GM12878 (cell line): ENCODE measurements around the gene TMEM17. TPM values are rescaled to one million over a fixed set of nuclear protein-coding genes. Genes with fewer than 3 reads are reported as not detected.

Source experiments
- ATAC-seq: fragments of 200-7000 bp; cut with Tn5 transposase; 3 replicates; pipeline ENCODE4 v1.9.1; 2020; ENCODE audit warnings: mild to moderate bottlenecking, moderate library complexity
- BruUV-seq: library from RNA; stranded (reverse); fragments of 400-500 nt; replicated peaks from 2 replicates; lab custom pipeline; 2021; lab: Mats Ljungman, UMichigan
- CTCF ChIA-PET: fragments of 300-600 bp; sonication (Branson Sonifier 250); formaldehyde crosslinking; extraction: SDS; loops from one replicate; lab custom pipeline; 2021; ENCODE audit warnings: inconsistent platforms; lab: Yijun Ruan, JAX
- POLR2A ChIA-PET: fragments of 350-600 bp; formaldehyde crosslinking; extraction: SDS; loops from one replicate; lab custom pipeline; 2021; ENCODE audit warnings: inconsistent platforms; lab: Charles Lee
- RAD21 ChIA-PET: fragments of 300-600 bp; sonication (Branson Sonifier 250); formaldehyde crosslinking; loops from one replicate; lab custom pipeline; 2023; ENCODE audit warnings: antibody characterized with exemption; ENCODE audit not compliant: unreplicated experiment; lab: Charles Lee
- SMC1A ChIA-PET: fragments of 300-600 bp; sonication (Branson Sonifier 250); formaldehyde crosslinking; loops from one replicate; lab custom pipeline; 2023; ENCODE audit not compliant: unreplicated experiment, uncharacterized antibody; lab: Charles Lee
- DNase-seq: peaks from one replicate; pipeline ENCODE4 v3.0.0-alpha.2; 2011; ENCODE audit warnings: low read depth, low spot score
- FAIRE-seq: peaks from 3 replicates; lab custom pipeline; 2011; peaks lifted over from hg19 to GRCh38; lab: Jason Lieb, UNC
- H2AFZ ChIP-seq: 2 replicates; pipeline ENCODE4 v1.6.0; 2011; ENCODE audit warnings: low read depth, low read length, control low read depth; ENCODE audit not compliant: control insufficient read depth
- H3K27ac ChIP-seq: 2 replicates; pipeline ENCODE4 v1.5.1; 2011; ENCODE audit warnings: control low read depth; ENCODE audit not compliant: control insufficient read depth, insufficient read depth
- H3K27me3 ChIP-seq, 2 experiments: replicated peaks in 1 of 2; 2 replicates each; pipeline versions ENCODE4 v1.6.0 to v1.6.1; 2011; ENCODE audit warnings: low read length in 1 of 2; ENCODE audit not compliant: control insufficient read depth in 2 of 2, insufficient read depth in 2 of 2
- H3K36me3 ChIP-seq, 2 experiments: 2 replicates each; pipeline ENCODE4 v1.5.1; 2011; ENCODE audit warnings: low read length in 1 of 2; ENCODE audit not compliant: control insufficient read depth in 2 of 2, insufficient read depth in 2 of 2
- H3K4me1 ChIP-seq: 2 replicates; pipeline ENCODE4 v1.6.1; 2011; ENCODE audit warnings: mild to moderate bottlenecking, low read length, moderate library complexity, mixed read lengths; ENCODE audit not compliant: control insufficient read depth, insufficient read depth
- H3K4me2 ChIP-seq: 2 replicates; pipeline ENCODE4 v1.6.0; 2011; ENCODE audit warnings: control low read depth; ENCODE audit not compliant: control insufficient read depth, insufficient read depth
- H3K4me3 ChIP-seq: fragments of 200-600 bp; sonication (generic); 2 replicates; pipeline ENCODE4 v1.5.1; 2016
- H3K79me2 ChIP-seq: 2 replicates; pipeline ENCODE4 v1.6.0; 2011; ENCODE audit warnings: low read length; ENCODE audit not compliant: control insufficient read depth, insufficient read depth
- H3K9ac ChIP-seq: 2 replicates; pipeline ENCODE4 v1.8.0; 2011; ENCODE audit warnings: low read length, control low read depth, mixed read lengths; ENCODE audit not compliant: control insufficient read depth, insufficient read depth
- H3K9me3 ChIP-seq: replicated peaks from 3 replicates; pipeline ENCODE4 v1.5.1; 2011; ENCODE audit warnings: mild to moderate bottlenecking, low read length; ENCODE audit not compliant: control insufficient read depth, insufficient read depth
- H4K20me1 ChIP-seq: 2 replicates; pipeline ENCODE4 v1.6.0; 2011; ENCODE audit not compliant: control insufficient read depth, insufficient read depth
- ESRRA ChIP-seq: IDR thresholded peaks from 2 replicates; pipeline ENCODE4 v1.6.1; 2012; ENCODE audit warnings: mild to moderate bottlenecking, low read length, improper control_type of control experiment
- GATAD2B ChIP-seq: fragments of 450-650 bp; conservative IDR thresholded peaks from 2 replicates; pipeline ENCODE4 v1.6.1; 2017; ENCODE audit warnings: low read depth, mild to moderate bottlenecking, moderate library complexity
- MXI1 ChIP-seq: fragments of 150-350 bp; IDR thresholded peaks from 2 replicates; pipeline ENCODE4 v1.6.1; 2011; ENCODE audit warnings: low read depth, mild to moderate bottlenecking, inconsistent platforms, low read length, improper control_type of control experiment
- REST ChIP-seq: IDR thresholded peaks from 2 replicates; pipeline ENCODE4 v1.6.1; 2012; ENCODE audit warnings: mild to moderate bottlenecking, low read depth, low read length
- SIN3A ChIP-seq: IDR thresholded peaks from 2 replicates; pipeline ENCODE4 v1.6.1; 2012; ENCODE audit warnings: low read depth, low read length, improper control_type of control experiment
- ZNF24 ChIP-seq: fragments of 450-650 bp; IDR thresholded peaks from 2 replicates; pipeline ENCODE4 v1.6.1; 2017; ENCODE audit warnings: antibody characterized with exemption, mild to moderate bottlenecking
- ZNF687 ChIP-seq: fragments of 450-650 bp; IDR thresholded peaks from 2 replicates; pipeline ENCODE4 v1.6.1; 2017; ENCODE audit warnings: mild to moderate bottlenecking, moderate library complexity
- WGBS: methylation state at CpG from one replicate; pipeline ENCODE4 v1.1.6; 2016; ENCODE audit warnings: low lambda C conversion rate; ENCODE audit not compliant: insufficient replicate concordance, insufficient coverage; ENCODE audit errors: missing lambda C conversion rate; 5-methylcytosine and 5-hydroxymethylcytosine counted together
- in situ Hi-C: fragments of 300-500 bp; cut with MboI; formaldehyde crosslinking; loops from 9 replicates; pipeline ENCODE4 v1.14.3; 2018; ENCODE audit warnings: mixed read lengths
- intact Hi-C: fragments of 100-400 bp; cut with micrococcal nuclease; formaldehyde crosslinking; loops from one replicate; pipeline ENCODE4 v1.14.2; 2022; ENCODE audit not compliant: unreplicated experiment
- polyA plus RNA-seq, 11 experiments: library from polyadenylated mRNA; depleted of rRNA in 4 of 11; unstranded in 6 of 11; stranded (reverse) in 5 of 11; fragments of >200 nt; fragmentation: Nextera tagmentation in 4 of 11; fragmentation: Illumina TruSeq in 1 of 11; extraction: Ambion mirVana in 4 of 11; extraction: Trizol in 1 of 11; gene quantifications; 1 replicate in 1 of 11; 2 replicates in 10 of 11; pipeline versions ENCODE4 v1.2.1 to v1.2.3, GENCODE V29; 2011 to 2016; ENCODE audit warnings: inconsistent platforms in 2 of 11, missing spikeins in 2 of 11, low read depth in 1 of 11
- total RNA-seq, 4 experiments: library from RNA; depleted of rRNA in 3 of 4; stranded (reverse); fragments of >200 nt in 3 of 4; fragmentation: Illumina TruSeq in 1 of 4; extraction: Trizol in 1 of 4; gene quantifications; 2 replicates each; pipeline versions ENCODE4 v1.2.1 to v1.2.3, GENCODE V29; 2013 to 2021

The TMEM17 gene
- total and polyA plus RNA-seq, 10 of the 15 experiments (the other 5 are each of a cell fraction or from before 2014, with no cell fraction given) = 0.87 to 2.6 (median 1.4) TPM

- intact Hi-C loops (no loop called here), in situ Hi-C loops (no loop called here)
- DNase-seq (no peak), FAIRE-seq (no peak), ATAC-seq (no peak)
- Histone ChIP-seq H3K27ac (no peak overlapping the region), H3K9me3 (no peaks in the 10 kb centered on the region), H3K4me1 (no peaks in the 10 kb centered on the region), H3K9ac (no peak overlapping the region), H3K36me3 (no peaks in the 10 kb centered on the region), H4K20me1 (no peaks in the 10 kb centered on the region), H3K27me3 (no peaks in the 10 kb centered on the region; a peak in 1 of 4 replicates), H2AFZ (no peak overlapping the region), H3K4me2 (no peak overlapping the region), H3K79me2 (no peaks in the 10 kb centered on the region), H3K4me3 (no peak overlapping the region)
- RAD21 ChIA-PET = no interaction called here
- SMC1A ChIA-PET = interaction anchor here (1.0 kb wide), 1 partner anchor 33 kb away, joined by 3 read pairs; no protein-coding TSS in a partner anchor
- POLR2A ChIA-PET = interaction anchor here (0.6 kb wide), 1 partner anchor 545 kb away, joined by 4 read pairs; no protein-coding TSS in a partner anchor
- WGBS = 51% methylated on average over 21 of the region's 21 CpGs
- CTCF ChIA-PET = interaction anchor here (1.0 to 5.2 kb wide), 2 partner anchors 18 to 300 kb away, joined by 3 to 25 read pairs; no protein-coding TSS in a partner anchor
- no peak for TF ChIP-seq MXI1
- no TSS peak for BruUV-seq
Observed at GRCh38 chr2:62475172-62476011, 30.6 kb downstream of the TMEM17 start.

- CTCF ChIA-PET = interaction anchor here (0.5 to 1.4 kb wide), 2 partner anchors 11 to 17 kb away, joined by 3 to 6 read pairs; no protein-coding TSS in a partner anchor
- Histone ChIP-seq H3K4me2 (no peak overlapping the region), H3K79me2 (no peaks in the 10 kb centered on the region), H3K36me3 (no peaks in the 10 kb centered on the region), H3K27me3 (no peaks in the 10 kb centered on the region; a peak in 1 of 4 replicates), H3K27ac (no peak overlapping the region), H3K9me3 (no peaks in the 10 kb centered on the region), H3K4me3 (no peak overlapping the region), H3K4me1 (no peaks in the 10 kb centered on the region), H4K20me1 (no peaks in the 10 kb centered on the region), H2AFZ (no peak overlapping the region), H3K9ac (no peak overlapping the region)
- 96% methylated on average over 4 of the region's 4 CpGs for WGBS
- BruUV-seq = no TSS peak
- POLR2A ChIA-PET = no interaction called here
- FAIRE-seq = no peak
- RAD21 ChIA-PET = no interaction called here
- no peak for ATAC-seq
- DNase-seq = no peak
- SMC1A ChIA-PET = interaction anchor here (0.6 kb wide), 1 partner anchor 213 kb away, joined by 3 read pairs; no protein-coding TSS in a partner anchor
- in situ Hi-C loops (loop anchor here (25.0 kb wide), 1 partner anchor 1013 kb away; no protein-coding TSS in a partner anchor), intact Hi-C loops (no loop called here)
- TF ChIP-seq ZNF687 (no peak), GATAD2B (no peak), ESRRA (no peak), ZNF24 (no peak), SIN3A (no peak), REST (no peak)
Observed at GRCh38 chr2:62474176-62474575, 31.8 kb downstream of the TMEM17 start.
